BLaER1 (cell line): ENCODE measurements around the gene CCDC97.
A peak's percentile ranks its signal among the peaks of the same experiment; 100 is the strongest.

Source experiments
- H3K27ac ChIP-seq: shearing (Covaris generic); formaldehyde crosslinking; 2 replicates; pipeline ENCODE4 v1.8.1; 2022
- H3K27me3 ChIP-seq: shearing (Covaris generic); formaldehyde crosslinking; 2 replicates; pipeline ENCODE4 v1.8.1; 2022
- H3K36me3 ChIP-seq: shearing (Covaris generic); formaldehyde crosslinking; 2 replicates; pipeline ENCODE4 v1.8.1; 2022
- H3K4me1 ChIP-seq: shearing (Covaris generic); formaldehyde crosslinking; 2 replicates; pipeline ENCODE4 v1.8.1; 2022
- H3K4me2 ChIP-seq: shearing (Covaris generic); formaldehyde crosslinking; 2 replicates; pipeline ENCODE4 v1.8.1; 2022
- H3K4me3 ChIP-seq: shearing (Covaris generic); formaldehyde crosslinking; 2 replicates; pipeline ENCODE4 v1.8.1; 2022
- H3K9ac ChIP-seq: shearing (Covaris generic); formaldehyde crosslinking; 2 replicates; pipeline ENCODE4 v1.8.1; 2022
- H3K9me3 ChIP-seq: shearing (Covaris generic); formaldehyde crosslinking; 2 replicates; pipeline ENCODE4 v1.8.1; 2022
- H4K20me1 ChIP-seq: shearing (Covaris generic); formaldehyde crosslinking; 2 replicates; pipeline ENCODE4 v1.8.1; 2022
- Cebpa-rat ChIP-seq: shearing (Covaris generic); IDR thresholded peaks from 2 replicates; pipeline ENCODE4 v1.8.1; 2022

CCDC97 gene

GRCh38 chr19:41298348-41298964 is 11.5 kb upstream of the CCDC97 start:
- Histone ChIP-seq H3K36me3 (peaks cover 94% of the 10 kb centered on the region), H3K4me3 (no peak overlapping the region), H3K9ac (peak overlapping the region; percentile 25), H3K9me3 (no peaks in the 10 kb centered on the region), H3K4me1 (peaks cover 92% of the 10 kb centered on the region), H4K20me1 (peaks cover 100% of the 10 kb centered on the region), H3K4me2 (peak overlapping the region; percentile 77), H3K27ac (peak overlapping the region; percentile 80), H3K27me3 (no peaks in the 10 kb centered on the region)
- no peak for TF ChIP-seq Cebpa-rat

GRCh38 chr19:41299046-41299754 is 10.8 kb upstream of the CCDC97 start:
- Histone ChIP-seq H3K9ac (peak overlapping the region; percentile 25), H3K36me3 (peaks cover 94% of the 10 kb centered on the region), H3K4me3 (no peak overlapping the region), H4K20me1 (peaks cover 100% of the 10 kb centered on the region), H3K9me3 (no peaks in the 10 kb centered on the region), H3K4me1 (peaks cover 100% of the 10 kb centered on the region), H3K4me2 (peak overlapping the region; percentile 77), H3K27me3 (no peaks in the 10 kb centered on the region), H3K27ac (peak overlapping the region; percentile 80)
- no peak for TF ChIP-seq Cebpa-rat

GRCh38 chr19:41299755-41300089 is 10.2 kb upstream of the CCDC97 start:
- H3K27ac ChIP-seq = peak overlapping the region; percentile 80
- no peak overlapping the region; the same call in 1 of the 2 replicates for H3K4me3 ChIP-seq
- TF ChIP-seq Cebpa-rat = no peak
- H4K20me1 ChIP-seq = peaks cover 100% of the 10 kb centered on the region
- peak overlapping the region; percentile 25; the same call in 1 of the 2 replicates for H3K9ac ChIP-seq
- H3K4me1 ChIP-seq = peaks cover 100% of the 10 kb centered on the region
- peaks cover 94% of the 10 kb centered on the region for H3K36me3 ChIP-seq
- no peaks in the 10 kb centered on the region for H3K27me3 ChIP-seq
- no peaks in the 10 kb centered on the region for H3K9me3 ChIP-seq
- peak overlapping the region; percentile 77 for H3K4me2 ChIP-seq

- H3K4me2 ChIP-seq = peak overlapping the region; percentile 77
- H3K9me3 ChIP-seq = no peaks in the 10 kb centered on the region
- H3K4me1 ChIP-seq = peaks cover 100% of the 10 kb centered on the region
- H4K20me1 ChIP-seq = peaks cover 100% of the 10 kb centered on the region
- H3K27ac ChIP-seq = peak overlapping the region; percentile 80
- no peak for TF ChIP-seq Cebpa-rat
- H3K27me3 ChIP-seq = no peaks in the 10 kb centered on the region
- H3K9ac ChIP-seq = peak overlapping the region; percentile 25; the same call in 1 of the 2 replicates
- peaks cover 94% of the 10 kb centered on the region for H3K36me3 ChIP-seq
- H3K4me3 ChIP-seq = peak overlapping the region; percentile 11; the same call in 1 of the 2 replicates
These were observed 9.4 kb upstream of the CCDC97 start for GRCh38 chr19:41300555-41300954.

- Histone ChIP-seq H3K9ac (peak overlapping the region; percentile 67; the same call in 1 of the 2 replicates), H3K4me2 (peak overlapping the region; percentile 77), H3K9me3 (no peaks in the 10 kb centered on the region), H3K4me3 (peak overlapping the region; percentile 11; the same call in 1 of the 2 replicates), H3K27me3 (no peaks in the 10 kb centered on the region), H3K4me1 (peaks cover 100% of the 10 kb centered on the region), H3K27ac (peak overlapping the region; percentile 80), H4K20me1 (peaks cover 100% of the 10 kb centered on the region), H3K36me3 (peaks cover 89% of the 10 kb centered on the region)
- no peak for TF ChIP-seq Cebpa-rat
These were observed 7.2 kb upstream of the CCDC97 start for GRCh38 chr19:41302624-41303351.

- no peaks in the 10 kb centered on the region for H3K27me3 ChIP-seq
- H3K4me3 ChIP-seq = no peak overlapping the region
- TF ChIP-seq Cebpa-rat = no peak
- no peak overlapping the region for H3K9ac ChIP-seq
- H3K4me2 ChIP-seq = peak overlapping the region; percentile 77
- peaks cover 83% of the 10 kb centered on the region for H3K36me3 ChIP-seq
- peaks cover 94% of the 10 kb centered on the region for H4K20me1 ChIP-seq
- peaks cover 100% of the 10 kb centered on the region for H3K4me1 ChIP-seq
- peak overlapping the region; percentile 80 for H3K27ac ChIP-seq
- no peaks in the 10 kb centered on the region for H3K9me3 ChIP-seq
These were observed 6.0 kb upstream of the CCDC97 start for GRCh38 chr19:41303954-41304353.

GRCh38 chr19:41304706-41305483 is 5.1 kb upstream of the CCDC97 start:
- Histone ChIP-seq H3K9ac (no peak overlapping the region), H3K36me3 (peaks cover 73% of the 10 kb centered on the region), H3K4me3 (no peak overlapping the region), H3K27me3 (no peaks in the 10 kb centered on the region), H4K20me1 (peaks cover 84% of the 10 kb centered on the region), H3K27ac (peak overlapping the region; percentile 80), H3K9me3 (no peaks in the 10 kb centered on the region), H3K4me1 (peaks cover 98% of the 10 kb centered on the region), H3K4me2 (no peak overlapping the region; the same call in 1 of the 2 replicates)
- no peak for TF ChIP-seq Cebpa-rat

GRCh38 chr19:41305927-41306793 is 3.8 kb upstream of the CCDC97 start:
- Histone ChIP-seq H3K36me3 (peaks cover 62% of the 10 kb centered on the region), H3K4me3 (peak overlapping the region; percentile 18; the same call in 1 of the 2 replicates), H3K9ac (peak overlapping the region; percentile 73), H3K27ac (peak overlapping the region; percentile 83), H3K4me2 (peak overlapping the region; percentile 97), H3K9me3 (no peaks in the 10 kb centered on the region), H3K4me1 (peaks cover 93% of the 10 kb centered on the region), H3K27me3 (no peaks in the 10 kb centered on the region), H4K20me1 (peaks cover 72% of the 10 kb centered on the region)
- no peak for TF ChIP-seq Cebpa-rat
